Stimulated activated CD8-positive, alpha-beta memory T cell treated with anti-CD3 and anti-CD28 coated beads, Interleukin-4, amount 100 ng/mL, for 48 hours (primary cell): ENCODE measurements around the gene CXorf38.
"Not testable (repeated sequence)": the region's sequence is repeated elsewhere in the genome, so short reads cannot be mapped to it uniquely, and the experiment has no call there.

Experiments used
- DNase-seq: peaks from one replicate; pipeline ENCODE4 v3.0.0-alpha.2; 2020

The CXorf38 gene

DNA sequence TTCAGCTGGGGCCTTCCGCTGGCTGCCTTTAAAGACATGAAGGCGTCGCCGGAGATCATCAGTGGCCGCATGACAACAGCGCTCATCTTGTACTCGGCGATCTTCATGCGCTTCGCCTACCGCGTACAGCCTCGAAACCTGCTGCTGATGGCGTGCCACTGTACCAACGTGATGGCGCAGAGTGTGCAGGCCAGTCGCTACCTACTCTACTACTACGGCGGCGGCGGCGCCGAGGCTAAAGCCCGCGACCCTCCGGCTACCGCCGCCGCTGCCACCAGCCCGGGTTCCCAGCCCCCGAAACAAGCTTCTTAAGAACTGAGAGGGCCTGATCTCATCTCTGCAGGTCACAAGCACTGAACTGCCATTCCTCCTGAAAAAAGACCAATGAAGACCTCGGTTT lies 23.7 kb downstream of the CXorf38 start:
- no peak for DNase-seq

DNA sequence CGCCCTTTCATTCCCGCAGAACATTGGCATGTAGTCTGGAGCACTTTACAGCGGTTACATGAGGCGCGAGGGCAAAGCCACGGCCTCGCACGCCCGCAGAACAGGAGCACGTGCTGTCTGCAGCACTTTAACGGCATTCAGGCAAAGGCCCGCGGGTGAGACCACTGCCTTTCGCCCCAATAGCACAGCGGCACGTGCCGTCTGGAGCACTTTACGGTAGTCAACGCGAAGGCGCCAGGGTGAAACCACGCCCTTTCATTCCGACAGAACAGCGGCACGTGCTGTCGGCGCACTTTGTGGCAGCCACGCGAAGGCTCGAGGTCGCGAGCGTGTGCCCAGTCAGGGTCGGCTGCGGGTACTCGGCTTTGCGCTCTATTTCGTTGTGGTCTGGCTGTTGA lies 24.2 kb downstream of the CXorf38 start, which contains the start of gene MPC1L:
TSS of gene MPC1L (plus strand) at position 290 of the 398 bp plus-strand sequence. CDS start 138 bp downstream, outside the sequence.
- DNase-seq = no peak

DNA sequence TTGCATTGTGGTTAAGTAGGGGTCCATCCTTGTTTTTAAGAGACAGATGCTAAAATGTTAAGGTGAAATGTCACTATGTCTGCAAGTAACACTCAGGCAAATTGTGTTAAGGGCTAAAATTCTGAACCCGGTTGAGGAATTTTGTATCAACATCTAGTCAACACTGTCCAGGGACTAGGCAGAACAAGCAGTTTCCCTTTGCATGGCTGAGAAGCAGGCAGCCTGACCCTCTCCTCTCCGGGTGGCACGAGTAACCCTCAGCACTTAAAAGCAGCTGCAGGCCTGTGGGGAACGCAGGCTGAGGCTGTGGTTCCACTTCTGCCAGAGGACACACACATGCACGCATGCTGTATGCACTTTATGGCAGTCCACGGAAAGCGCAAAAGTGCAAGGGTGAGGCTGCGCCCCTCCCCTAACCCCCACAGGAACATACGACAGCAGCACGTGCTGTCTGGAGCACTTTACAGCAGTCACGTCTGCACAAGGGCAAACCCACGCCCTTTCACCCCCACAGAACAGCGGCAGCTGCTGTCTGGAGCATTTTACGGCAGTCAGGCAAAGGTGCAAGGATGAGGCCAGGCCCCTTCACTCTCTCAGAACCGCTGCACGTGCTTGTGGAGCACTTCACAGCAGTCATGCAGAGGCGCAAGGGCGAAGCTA lies 24.8 kb downstream of the CXorf38 start:
- no peak for DNase-seq

DNA sequence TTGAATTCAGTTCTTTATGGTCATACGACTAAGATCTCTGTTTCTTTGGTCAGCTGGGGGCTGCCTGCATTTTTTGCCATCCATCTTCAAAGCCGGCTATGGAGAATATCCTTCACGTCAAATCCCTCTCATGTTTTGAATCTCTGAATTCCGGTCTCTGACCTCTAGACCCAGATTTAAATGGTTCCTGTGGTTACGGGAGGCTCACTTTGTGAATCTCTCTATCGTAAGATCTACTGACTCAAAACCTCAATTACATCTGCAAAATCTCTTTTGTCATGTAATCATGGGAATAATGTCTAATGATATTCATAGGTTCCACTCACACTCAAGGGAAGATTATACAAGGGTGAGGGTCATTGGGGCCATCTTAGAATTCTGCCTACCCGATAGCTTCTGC lies 29.8 kb downstream of the CXorf38 start:
- DNase-seq = no peak

DNA sequence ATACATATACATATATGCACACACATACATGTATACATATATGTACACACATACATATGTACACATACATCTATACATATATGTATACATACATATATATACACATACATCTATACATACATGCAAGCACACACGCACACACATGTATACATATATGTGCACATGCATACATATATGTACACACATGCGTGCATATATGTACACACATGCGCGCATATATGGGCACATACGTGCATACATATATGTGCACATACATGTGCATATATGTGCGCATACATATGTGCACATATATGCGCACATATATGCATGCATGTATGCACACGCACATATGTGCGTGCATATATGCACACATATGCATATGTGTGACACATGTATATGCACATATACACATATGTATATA lies 31.4 kb downstream of the CXorf38 start:
- DNase-seq = no peak

DNA sequence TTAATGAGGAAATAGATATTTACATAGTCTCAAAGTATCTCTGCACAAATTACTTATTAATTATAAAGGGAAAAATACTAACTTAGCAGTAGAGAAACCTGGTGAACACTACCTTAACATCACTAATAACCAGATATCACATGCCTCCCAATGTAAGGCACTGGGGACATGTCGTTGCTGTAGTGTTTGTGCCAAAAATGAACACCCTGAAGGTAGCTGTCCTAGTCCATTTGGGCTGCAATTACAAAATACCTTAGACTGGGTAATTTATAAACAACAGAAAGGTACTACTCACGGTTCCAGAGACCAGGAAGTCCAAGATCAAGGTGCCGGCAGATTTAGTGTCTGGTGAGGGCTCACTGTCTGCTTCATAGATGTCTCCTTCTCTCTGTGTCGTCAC lies 34.9 kb downstream of the CXorf38 start:
- DNase-seq = no peak

DNA sequence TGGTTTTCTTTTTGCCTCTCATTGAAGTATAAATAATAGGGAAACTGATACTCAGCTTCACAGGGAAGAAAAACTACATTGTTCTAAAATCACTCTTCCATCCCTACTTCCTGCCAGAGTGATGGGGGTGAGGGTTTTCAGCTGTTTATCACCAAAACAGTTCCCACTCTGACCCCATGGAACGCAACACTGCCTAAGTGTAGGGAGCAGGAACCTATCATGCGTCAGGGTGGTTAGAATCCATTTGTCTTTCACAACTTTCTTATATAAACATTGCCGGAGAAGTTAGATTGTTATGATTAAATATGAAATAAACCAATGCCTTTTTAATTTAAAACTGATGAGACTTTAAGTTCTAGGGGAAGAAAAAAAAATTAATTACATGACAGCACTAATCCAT lies 40.0 kb downstream of the CXorf38 start:
- DNase-seq = no peak

DNA sequence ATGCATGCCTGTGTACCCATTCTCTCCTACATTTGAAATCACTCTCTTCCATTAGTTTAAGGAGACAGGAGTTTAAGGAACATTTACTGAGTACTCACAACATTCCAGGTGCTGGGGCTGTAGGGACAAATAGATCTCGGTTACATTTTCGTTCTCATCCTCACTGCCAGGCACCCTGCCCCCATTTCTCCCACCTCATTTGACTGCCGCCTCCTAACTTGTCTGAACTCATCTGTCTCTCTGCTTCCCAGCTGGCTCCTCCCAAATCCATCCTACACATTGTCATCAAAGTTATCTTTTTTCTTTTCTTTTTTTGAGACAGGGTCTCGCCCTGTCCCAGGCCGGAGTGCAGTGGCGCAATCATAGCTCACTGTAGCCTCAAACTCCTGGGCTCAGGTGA lies 43.9 kb downstream of the CXorf38 start:
- no peak for DNase-seq

DNA sequence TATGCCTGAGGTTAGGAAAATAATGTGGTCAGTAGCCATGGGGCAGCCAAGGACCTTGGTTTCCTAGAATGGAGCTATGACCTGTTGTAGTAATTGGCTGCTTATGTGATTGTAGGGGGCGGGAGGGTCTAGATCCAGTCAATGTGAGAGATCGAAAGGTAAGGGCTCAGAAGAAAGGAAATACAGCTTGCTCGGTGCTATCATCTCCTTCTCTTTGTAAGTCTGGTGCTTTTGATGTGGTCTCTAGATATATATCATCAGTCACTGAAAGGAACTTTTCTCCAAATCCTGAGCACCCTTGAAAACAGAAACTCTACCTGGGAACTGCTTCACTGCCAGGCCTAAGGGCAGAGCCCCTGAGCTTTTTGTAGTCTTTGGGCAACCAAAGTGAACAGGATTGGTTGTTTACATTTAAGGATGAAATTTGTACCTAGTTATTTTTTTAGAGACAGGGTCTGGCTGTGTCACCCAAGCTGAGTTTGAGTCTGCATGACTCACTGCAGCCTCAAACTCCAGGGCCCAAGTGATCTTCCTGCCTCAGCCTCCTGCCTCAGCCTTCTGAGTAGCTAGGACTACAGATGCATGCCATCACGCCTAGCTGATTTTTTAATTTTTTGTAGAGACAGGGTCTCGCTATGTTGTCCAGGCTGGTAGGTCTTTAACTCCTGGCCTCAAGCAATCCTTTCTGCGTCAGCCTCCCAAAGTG lies 57.6 kb downstream of the CXorf38 start:
- DNase-seq = peak; percentile 36

DNA sequence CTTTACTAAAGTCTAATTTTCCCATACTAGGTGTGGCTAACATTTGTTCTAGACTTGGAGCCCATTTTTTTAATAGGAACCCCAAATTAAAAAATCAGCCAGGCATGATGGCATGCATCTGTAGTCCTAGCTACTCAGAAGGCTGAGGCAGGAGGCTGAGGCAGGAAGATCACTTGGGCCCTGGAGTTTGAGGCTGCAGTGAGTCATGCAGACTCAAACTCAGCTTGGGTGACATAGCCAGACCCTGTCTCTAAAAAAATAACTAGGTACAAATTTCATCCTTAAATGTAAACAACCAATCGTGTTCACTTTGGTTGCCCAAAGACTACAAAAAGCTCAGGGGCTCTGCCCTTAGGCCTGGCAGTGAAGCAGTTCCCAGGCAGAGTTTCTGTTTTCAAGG lies 59.7 kb downstream of the CXorf38 start:
- not testable (repeated sequence) for DNase-seq

DNA sequence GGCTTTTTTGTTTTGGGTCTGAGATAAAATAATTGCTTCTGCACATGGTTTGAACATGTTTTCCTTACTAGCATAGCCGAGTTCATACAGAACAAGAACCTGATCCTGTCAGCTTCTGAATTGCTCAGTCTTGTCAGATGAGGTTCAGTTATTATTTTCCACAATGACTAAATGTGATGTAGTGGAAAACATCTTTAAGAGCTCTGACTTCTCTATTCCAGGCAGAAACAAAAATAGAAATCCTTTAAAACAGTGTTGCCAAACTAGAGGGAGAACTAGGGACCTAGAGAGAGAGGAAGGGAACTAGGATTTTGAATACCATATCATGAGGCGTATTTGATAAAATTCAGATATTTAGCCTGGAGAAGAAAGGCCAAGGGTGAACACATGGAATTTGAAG lies 64.5 kb downstream of the CXorf38 start:
- DNase-seq = no peak

DNA sequence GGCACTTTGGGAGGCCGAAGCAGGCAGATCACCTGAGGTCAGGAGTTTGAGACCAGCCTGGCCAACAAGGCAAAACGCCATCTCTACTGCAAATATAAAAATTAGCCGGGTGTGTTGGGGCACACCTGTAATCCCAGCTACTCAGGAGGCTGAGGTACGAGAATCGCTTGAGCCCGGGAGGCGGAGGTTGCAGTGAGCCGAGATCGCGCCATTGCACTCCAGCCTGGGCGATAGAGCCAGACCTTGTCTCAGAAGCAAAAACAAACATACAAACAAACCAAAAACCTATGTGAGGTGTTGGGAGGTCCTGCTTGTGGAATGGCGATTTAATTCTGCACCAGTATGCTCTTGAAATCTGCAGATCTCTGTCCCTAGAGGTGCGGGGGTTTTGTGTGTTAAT lies 65.2 kb downstream of the CXorf38 start:
- DNase-seq = not testable (repeated sequence)

DNA sequence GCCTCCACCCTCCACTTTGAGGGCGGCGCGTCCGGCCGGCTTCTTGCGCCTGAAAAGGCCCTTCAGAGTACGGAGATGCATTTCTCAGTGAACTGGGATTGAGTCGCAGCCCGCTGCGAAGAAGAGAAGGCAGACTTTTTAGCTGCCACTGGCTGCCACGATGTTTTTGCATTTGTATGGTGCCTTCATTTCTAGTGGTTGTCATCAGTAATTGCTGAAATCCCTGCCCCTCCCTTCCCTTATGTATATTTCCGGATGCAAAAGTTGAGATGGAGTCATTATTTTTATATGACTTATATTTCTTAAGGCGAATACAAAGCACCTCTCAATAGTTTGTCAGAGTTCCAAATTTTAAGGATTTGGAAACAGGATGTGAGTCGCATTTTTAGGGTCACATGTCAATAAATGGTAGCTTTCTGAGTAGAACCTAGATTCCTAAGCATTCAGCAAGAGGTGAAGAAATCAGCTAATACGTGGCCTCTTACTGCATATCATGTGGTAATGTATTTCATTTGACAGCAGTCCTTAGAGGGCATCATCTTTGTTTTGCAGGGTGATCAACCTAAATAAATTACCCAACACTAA lies 65.9 kb downstream of the CXorf38 start:
- DNase-seq = peak; percentile 27

DNA sequence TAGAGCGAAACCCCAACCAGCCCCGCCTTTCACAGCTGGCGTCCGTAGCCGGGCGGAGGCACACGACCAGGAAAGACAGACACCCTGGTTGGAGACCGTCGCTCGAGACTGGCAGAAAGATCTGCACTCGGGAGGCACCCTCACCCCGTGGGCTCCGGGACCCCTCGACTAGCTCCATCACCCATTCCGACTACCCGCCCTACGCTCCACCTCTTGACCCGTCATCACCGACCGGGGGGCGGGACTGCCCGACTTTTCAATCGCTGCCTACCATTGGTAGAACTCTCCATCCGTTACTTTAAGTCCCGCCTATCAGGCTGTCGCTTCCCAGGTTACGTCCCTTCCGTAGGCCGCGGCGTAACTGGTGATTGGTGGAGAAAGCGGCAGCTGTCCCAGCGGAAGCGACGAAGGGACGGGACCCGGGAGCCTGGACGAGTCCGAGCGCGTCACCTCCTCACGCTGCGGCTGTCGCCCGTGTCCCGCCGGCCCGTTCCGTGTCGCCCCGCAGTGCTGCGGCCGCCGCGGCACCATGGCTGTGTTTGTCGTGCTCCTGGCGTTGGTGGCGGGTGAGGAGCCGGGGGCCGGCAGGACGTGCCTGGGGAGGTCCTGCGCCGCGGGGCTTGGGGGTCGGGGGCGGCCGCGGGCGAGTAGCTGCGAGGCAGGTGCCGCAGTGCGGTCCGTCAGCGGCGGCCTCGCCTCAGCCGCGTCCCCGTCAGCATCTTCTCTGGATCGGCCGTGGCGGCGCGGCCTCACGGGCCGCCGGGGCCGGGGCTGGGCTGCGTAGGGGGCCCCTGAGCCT lies 66.6 kb downstream of the CXorf38 start, which contains the start of gene ATP6AP2:
TSS of gene ATP6AP2 (plus strand) at position 434 of the 799 bp plus-strand sequence. CDS start at position 530, 96 bp downstream.
- peak; percentile 89 for DNase-seq

DNA sequence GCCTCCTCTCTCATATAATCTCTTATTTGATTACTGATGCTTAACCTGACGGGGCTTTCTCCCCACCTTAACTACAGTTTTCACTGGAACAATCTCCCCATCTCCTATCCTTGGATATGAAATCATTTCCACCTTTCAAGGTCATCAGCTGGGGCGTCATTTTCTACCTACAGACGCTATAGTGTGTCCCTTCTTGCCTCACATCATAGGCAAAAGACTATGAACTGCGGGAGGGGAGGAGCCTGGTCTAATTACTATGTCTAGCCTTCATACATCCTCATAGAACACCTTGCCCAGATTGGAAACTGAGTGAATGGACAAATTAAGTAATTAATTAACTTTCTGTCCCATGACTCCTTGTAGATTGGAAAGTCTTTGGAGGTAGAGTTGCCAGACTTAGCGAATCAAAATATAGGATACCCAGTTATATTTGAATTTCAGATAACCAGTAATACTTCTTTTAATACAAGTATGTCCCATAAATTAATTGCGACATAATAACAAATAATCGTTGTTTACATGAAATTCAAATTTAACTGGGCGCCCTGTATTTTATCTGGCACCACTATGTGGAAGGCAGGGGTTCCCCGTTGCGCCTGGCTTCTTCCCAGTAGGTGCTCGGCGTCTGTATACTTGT lies 67.3 kb downstream of the CXorf38 start:
- no peak for DNase-seq

DNA sequence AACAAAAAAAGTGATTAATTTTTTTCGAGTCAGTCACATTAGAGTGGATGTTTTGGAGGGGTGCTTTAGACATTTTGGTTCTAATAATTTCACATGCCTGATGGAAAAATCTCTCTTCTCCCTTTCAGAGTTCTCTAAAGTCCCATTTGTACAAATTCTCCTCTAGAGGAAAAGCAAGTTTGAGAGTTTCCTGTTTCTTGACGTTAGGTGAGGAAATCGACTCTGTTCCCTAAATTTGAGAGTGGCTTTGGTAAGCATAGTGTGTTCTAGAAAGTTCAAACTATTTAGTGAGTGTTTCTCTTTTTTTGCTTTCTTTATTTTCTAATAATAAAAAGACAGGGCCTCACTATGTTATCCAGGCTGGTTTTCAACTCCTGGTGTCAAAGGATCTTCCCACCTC lies 68.2 kb downstream of the CXorf38 start:
- DNase-seq = no peak

DNA sequence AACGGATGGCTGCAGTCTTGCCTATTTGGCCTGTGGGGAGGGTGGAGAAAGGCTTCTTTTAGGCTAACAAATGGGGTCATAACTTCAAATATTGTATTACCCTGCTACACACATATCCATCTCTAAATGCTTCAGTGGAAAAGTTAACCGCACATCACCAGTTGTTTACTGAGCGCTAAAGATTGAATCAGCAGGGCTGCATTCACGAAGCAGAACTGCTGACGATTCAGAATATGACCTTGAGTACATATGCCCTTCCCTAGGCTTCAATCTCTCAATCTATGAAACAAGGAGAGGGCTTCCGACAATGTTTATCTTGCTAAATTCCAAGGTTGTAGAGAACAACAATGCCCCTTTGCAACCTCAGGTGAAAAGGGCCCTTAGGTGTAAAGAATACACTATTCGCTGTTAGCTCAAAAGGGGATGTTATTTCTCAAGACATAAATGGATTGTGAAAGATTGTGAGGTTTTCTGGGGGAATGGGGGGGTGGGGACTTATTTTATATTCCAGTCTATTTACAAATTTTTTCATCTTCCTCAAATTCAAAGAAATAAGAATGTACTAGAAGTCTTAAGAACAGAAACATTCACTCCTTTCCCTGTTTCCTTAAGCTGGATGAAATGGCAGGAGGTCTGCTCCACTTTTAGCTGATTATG lies 69.2 kb downstream of the CXorf38 start:
- DNase-seq = no peak
